Spleen (tissue), 3 donors: ENCODE measurements around the gene KPNA6.

Experiments
- POLR2A ChIP-seq, 3 donors: fragments of 450-650 bp; IDR thresholded peaks; one replicate each; pipeline ENCODE4 v1.5.1; 2017; ENCODE audit warnings: antibody characterized with exemption in 3 of 3, mild to moderate bottlenecking in 1 of 3
- POLR2AphosphoS5 ChIP-seq, 3 donors: sonication (generic); formaldehyde crosslinking; IDR thresholded peaks; one replicate each; pipeline ENCODE4 v1.5.1; 2017; ENCODE audit warnings: antibody characterized with exemption in 3 of 3

DNA sequence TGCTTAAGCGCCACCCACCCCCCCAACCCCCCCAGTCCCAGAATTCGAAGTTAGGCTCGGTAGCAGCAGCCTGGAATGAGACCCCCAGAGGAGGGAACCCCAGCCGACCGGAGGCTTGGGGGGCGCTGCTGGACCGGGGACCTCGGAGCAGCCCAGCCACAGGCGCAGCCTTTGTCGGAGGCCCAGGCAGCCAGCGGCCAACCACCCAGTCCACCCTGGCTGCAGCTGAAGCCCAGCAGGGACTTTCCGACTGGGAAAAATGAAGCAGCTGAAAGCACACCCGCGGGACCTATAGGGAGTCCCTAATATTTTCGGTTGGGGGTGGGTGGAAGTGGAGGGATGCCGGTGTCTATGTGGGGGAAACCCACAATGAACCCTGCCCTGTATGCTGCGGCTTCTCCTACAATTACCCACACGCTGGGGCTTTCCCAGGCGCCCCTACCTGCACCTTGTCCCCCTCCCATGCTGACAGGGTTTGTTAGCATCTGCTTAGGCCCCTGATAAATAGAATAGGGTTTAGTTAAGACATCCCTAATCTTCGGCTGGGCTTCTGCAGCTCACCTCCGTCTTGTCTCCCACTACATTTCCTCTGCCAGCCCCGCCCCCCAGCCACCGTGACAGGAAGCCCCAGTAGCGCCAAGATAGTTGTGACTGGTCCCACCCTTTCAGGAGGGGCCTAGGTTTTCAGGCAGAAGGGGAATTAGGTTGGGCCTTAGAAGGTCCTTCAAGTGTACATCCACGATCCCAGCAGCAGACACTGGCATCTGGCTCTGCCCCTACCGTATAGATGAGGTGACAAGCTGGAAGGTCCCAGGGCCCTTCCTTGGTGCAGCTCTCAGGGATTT, 93.4 kb downstream of the KPNA6 start:
- TF ChIP-seq POLR2AphosphoS5 (IDR thresholded peaks at IDR 0.05) (peak in 2 of 3 donors; percentile 36 to 64), POLR2A (IDR thresholded peaks at IDR 0.05) (no peak)
